HCT116 (cell line): ENCODE data around the gene LRRC8B. TPM values are rescaled to one million over a fixed set of nuclear protein-coding genes. Genes with fewer than 3 reads are reported as not detected.

Experiments
- ATAC-seq: fragments of 200-7000 bp; cut with Tn5 transposase; 2 replicates; pipeline ENCODE4 v1.9.1; 2020; ENCODE audit warnings: mild to moderate bottlenecking, moderate library complexity
- BruUV-seq: library from RNA; stranded (reverse); fragments of 400-500 nt; replicated peaks from 2 replicates; lab custom pipeline; 2021; lab: Mats Ljungman, UMichigan
- CTCF ChIA-PET: fragments of 300-600 bp; sonication (Branson Sonifier 250); formaldehyde crosslinking; loops from one replicate; lab custom pipeline; 2021; ENCODE audit warnings: antibody characterized with exemption; lab: Charles Lee
- POLR2A ChIA-PET: fragments of 300-600, 350-600 bp; sonication (Branson Sonifier 250); formaldehyde crosslinking; loops from one replicate; lab custom pipeline; 2021; ENCODE audit warnings: antibody characterized with exemption; lab: Charles Lee
- RAD21 ChIA-PET, 2 experiments: fragments of 300-600 bp; sonication (Branson Sonifier 250); formaldehyde crosslinking; loops; one replicate each; lab custom pipeline; 2023; ENCODE audit warnings: low total read pairs in 2 of 2; ENCODE audit not compliant: uncharacterized antibody in 2 of 2, unreplicated experiment in 2 of 2, low non-redundant PET in 1 of 2; lab: Charles Lee
- DNase-seq: peaks from one replicate; pipeline ENCODE4 v3.0.0-alpha.2; 2010; ENCODE audit warnings: low read depth, low spot score
- H2AFZ ChIP-seq: fragments of 200-600 bp; shearing (Covaris generic), sonication (generic); 2 replicates; pipeline ENCODE4 v1.6.1; 2017; ENCODE audit warnings: low read depth, mixed run types, mixed read lengths, antibody characterized with exemption, low read length; ENCODE audit not compliant: poor library complexity, severe bottlenecking
- H3K27ac ChIP-seq: 2 replicates; pipeline ENCODE4 v1.5.1; 2012; ENCODE audit warnings: low read depth, low read length
- H3K27me3 ChIP-seq: fragments of 200-600 bp; sonication (generic); 2 replicates; pipeline ENCODE4 v1.6.1; 2016; ENCODE audit warnings: mixed run types, low read length, mixed read lengths; ENCODE audit not compliant: insufficient read depth
- H3K36me3 ChIP-seq, 2 experiments: fragments of 200-500 bp in 1 of 2; fragments of 200-600 bp in 1 of 2; sonication (Bioruptor generic) in 1 of 2; sonication (generic) in 1 of 2; 2 replicates each; pipeline versions ENCODE4 v1.5.1 to v1.6.1; 2014 to 2016; ENCODE audit warnings: low read length in 2 of 2, inconsistent platforms in 1 of 2, mixed read lengths in 1 of 2, mixed run types in 1 of 2; ENCODE audit not compliant: insufficient read depth in 2 of 2, control insufficient read depth in 1 of 2
- H3K4me1 ChIP-seq, 2 experiments: fragments of 200-600 bp in 1 of 2; sonication (generic) in 1 of 2; 2 replicates each; pipeline versions ENCODE4 v1.5.1 to v1.6.1; 2012 to 2017; ENCODE audit warnings: low read length in 2 of 2, inconsistent platforms in 1 of 2, mild to moderate bottlenecking in 1 of 2, mixed read lengths in 1 of 2, mixed run types in 1 of 2, moderate library complexity in 1 of 2; ENCODE audit not compliant: insufficient read depth in 2 of 2, control insufficient read depth in 1 of 2
- H3K4me2 ChIP-seq: fragments of 200-600 bp; sonication (generic); 2 replicates; pipeline ENCODE4 v1.6.1; 2017; ENCODE audit warnings: mixed run types, low read length, mixed read lengths
- H3K4me3 ChIP-seq, 2 experiments: fragments of 200-600 bp in 1 of 2; sonication (generic) in 1 of 2; replicated peaks in 1 of 2; 2 replicates each; pipeline ENCODE4 v1.5.1; 2011 to 2016; ENCODE audit warnings: low read length in 2 of 2, control low read depth in 1 of 2, low read depth in 1 of 2, mild to moderate bottlenecking in 1 of 2, mixed read lengths in 1 of 2, mixed run types in 1 of 2
- H3K79me2 ChIP-seq: fragments of 200-600 bp; sonication (generic); 2 replicates; pipeline ENCODE4 v1.6.1; 2017; ENCODE audit warnings: mild to moderate bottlenecking, mixed run types, low read length, moderate library complexity, mixed read lengths; ENCODE audit not compliant: insufficient read depth
- H3K9ac ChIP-seq: fragments of 200-600 bp; sonication (generic); 2 replicates; pipeline ENCODE4 v1.6.1; 2016; ENCODE audit warnings: low read length, mixed read lengths
- H3K9me2 ChIP-seq: fragments of 200-600 bp; sonication (generic), shearing (Covaris generic); 2 replicates; pipeline ENCODE4 v1.6.1; 2017; ENCODE audit warnings: mixed run types, mild to moderate bottlenecking, moderate library complexity; ENCODE audit not compliant: insufficient read depth
- H3K9me3 ChIP-seq, 2 experiments: fragments of 200-500 bp in 1 of 2; fragments of 200-600 bp in 1 of 2; sonication (Bioruptor generic) in 1 of 2; sonication (generic) in 1 of 2; 2 replicates each; pipeline ENCODE4 v1.6.1; 2014 to 2017; ENCODE audit warnings: low read length in 2 of 2, mixed read lengths in 2 of 2, inconsistent platforms in 1 of 2, low read depth in 1 of 2, mild to moderate bottlenecking in 1 of 2, mixed run types in 1 of 2, moderate library complexity in 1 of 2; ENCODE audit not compliant: control insufficient read depth in 1 of 2, insufficient read depth in 1 of 2
- H4K20me1 ChIP-seq: fragments of 200-600 bp; sonication (generic), shearing (Covaris generic); 2 replicates; pipeline ENCODE4 v1.6.1; 2017; ENCODE audit warnings: mixed run types, mild to moderate bottlenecking, moderate library complexity; ENCODE audit not compliant: insufficient read depth
- CBX3 ChIP-seq: IDR thresholded peaks from 2 replicates; pipeline ENCODE4 v1.6.1; 2012; ENCODE audit warnings: low read depth
- CEBPB ChIP-seq: IDR thresholded peaks from 2 replicates; pipeline ENCODE4 v1.6.1; 2012; ENCODE audit warnings: low read depth
- CTCF ChIP-seq, 3 experiments: fragments of 200-600 bp in 1 of 3; sonication (generic) in 1 of 3; IDR thresholded peaks in 2 of 3; conservative IDR thresholded peaks in 1 of 3; 2 replicates each; pipeline ENCODE4 v1.5.1; 2012 to 2017; ENCODE audit warnings: low read depth in 2 of 3, low read length in 2 of 3, antibody characterized with exemption in 1 of 3, borderline replicate concordance in 1 of 3, control low read depth in 1 of 3, mild to moderate bottlenecking in 1 of 3, mixed read lengths in 1 of 3, mixed run types in 1 of 3, moderate library complexity in 1 of 3; ENCODE audit not compliant: insufficient read depth in 1 of 3
- EGR1 ChIP-seq: IDR thresholded peaks from 2 replicates; pipeline ENCODE4 v1.6.1; 2012; ENCODE audit warnings: low read depth
- ELF1 ChIP-seq: IDR thresholded peaks from 2 replicates; pipeline ENCODE4 v1.6.1; 2012; ENCODE audit warnings: low read depth, borderline replicate concordance
- EZH2 ChIP-seq: fragments of 200-600 bp; sonication (generic); IDR thresholded peaks from 2 replicates; pipeline ENCODE4 v1.6.1; 2017; ENCODE audit warnings: antibody characterized with exemption, mixed run types
- EZH2phosphoT487 ChIP-seq: fragments of 200-600 bp; IDR thresholded peaks from 2 replicates; pipeline ENCODE4 v1.6.1; 2018; ENCODE audit warnings: antibody characterized with exemption, borderline replicate concordance
- FOSL1 ChIP-seq: IDR thresholded peaks from 2 replicates; pipeline ENCODE4 v1.6.1; 2012; ENCODE audit warnings: low read depth
- JUND ChIP-seq: IDR thresholded peaks from 2 replicates; pipeline ENCODE4 v1.6.1; 2012
- MAX ChIP-seq: IDR thresholded peaks from 2 replicates; pipeline ENCODE4 v1.6.1; 2012
- POLR2A ChIP-seq: IDR thresholded peaks from 2 replicates; pipeline ENCODE4 v1.7.0; 2011; ENCODE audit warnings: borderline replicate concordance; ENCODE audit not compliant: insufficient read depth, insufficient read length; ENCODE audit errors: extremely low read depth
- POLR2AphosphoS5 ChIP-seq: IDR thresholded peaks from 2 replicates; pipeline ENCODE4 v1.6.1; 2011; ENCODE audit warnings: mild to moderate bottlenecking, low read depth, low read length, moderate library complexity
- RAD21 ChIP-seq: IDR thresholded peaks from 2 replicates; pipeline ENCODE4 v1.6.1; 2012; ENCODE audit warnings: low read depth, mild to moderate bottlenecking
- SIN3A ChIP-seq: IDR thresholded peaks from 2 replicates; pipeline ENCODE4 v1.6.1; 2012; ENCODE audit warnings: low read depth
- SP1 ChIP-seq: IDR thresholded peaks from 2 replicates; pipeline ENCODE4 v1.6.1; 2012; ENCODE audit warnings: low read depth
- SRF ChIP-seq: IDR thresholded peaks from 2 replicates; pipeline ENCODE4 v1.6.1; 2012; ENCODE audit warnings: low read depth
- TCF7L2 ChIP-seq: IDR thresholded peaks from 2 replicates; pipeline ENCODE4 v1.7.0; 2011; ENCODE audit warnings: borderline replicate concordance, inconsistent platforms; ENCODE audit not compliant: insufficient read depth, insufficient read length; ENCODE audit errors: extremely low read depth
- YY1 ChIP-seq: IDR thresholded peaks from 2 replicates; pipeline ENCODE4 v1.6.1; 2011; ENCODE audit warnings: low read length, low read depth, moderate library complexity, mild to moderate bottlenecking; ENCODE audit not compliant: insufficient replicate concordance; ENCODE audit errors: extremely low read depth
- ZFX ChIP-seq: fragments of 450-650 bp; IDR thresholded peaks from 2 replicates; pipeline ENCODE4 v1.6.1; 2017
- ZNF274 ChIP-seq: fragments of 200-500 bp; sonication (Bioruptor generic); IDR thresholded peaks from 2 replicates; pipeline ENCODE4 v1.6.1; 2014; ENCODE audit warnings: mild to moderate bottlenecking, low read depth, low read length, inconsistent platforms
- intact Hi-C: fragments of 100-400 bp; cut with micrococcal nuclease; formaldehyde crosslinking; loops from 2 replicates; pipeline ENCODE4 v1.10.0; 2022
- total RNA-seq: library from RNA; stranded (reverse); gene quantifications from one replicate; pipeline ENCODE4 v1.2.1, GENCODE V29; 2021; ENCODE audit not compliant: unreplicated experiment
- TF ChIP-seq, protein P1 (sequence below): IDR thresholded peaks from 2 replicates; pipeline ENCODE4 v1.6.1; 2012; ENCODE audit warnings: low read depth
- TF ChIP-seq, protein P2 (sequence below): IDR thresholded peaks from 2 replicates; pipeline ENCODE4 v1.6.1; 2012

Gene LRRC8B
- total RNA-seq, 1 experiment from 2014 or later: 17.9 TPM

- Histone ChIP-seq H3K27me3 (no peaks in the 10 kb centered on the region), H2AFZ (peak overlapping the region; percentile 24), H3K4me3 (no peak overlapping the region), H3K79me2 (no peaks in the 10 kb centered on the region), H3K4me1 (peaks cover 0 to 12% of the 10 kb centered on the region in 2 experiments; a peak in 2 of 4 replicates), H3K36me3 (no peaks in the 10 kb centered on the region), H3K9ac (no peak overlapping the region), H3K9me2 (no peaks in the 10 kb centered on the region), H4K20me1 (no peaks in the 10 kb centered on the region), H3K27ac (no peak overlapping the region), H3K9me3 (no peaks in the 10 kb centered on the region), H3K4me2 (peak overlapping the region; percentile 45)
- BruUV-seq: no TSS peak
- ATAC-seq (peak; percentile 86), DNase-seq (peak; percentile 41)
- ChIA-PET POLR2A (no interaction called here), RAD21 (no interaction called here), CTCF (no interaction called here)
- intact Hi-C loops: no loop called here
- TF ChIP-seq EGR1 (no peak), SRF (no peak), ELF1 (no peak), JUND (peak; percentile 64), FOSL1 (peak; percentile 77), CTCF (IDR thresholded peaks at IDR 0.05 in 2 of 3, conservative IDR thresholded peaks at IDR 0.05 in 1 of 3; ENCODE audit: borderline replicate concordance in 1 of 3, insufficient read depth in 1 of 3, low read depth in 2 of 3, low read length in 2 of 3) (no peak), POLR2A (no peak), RAD21 (peak; percentile 5; the same call in 1 of the 2 replicates), CEBPB (peak; percentile 38), EZH2phosphoT487 (no peak), EZH2 (no peak), CBX3 (peak; percentile 81), YY1 (no peak), SP1 (no peak), TCF7L2 (no peak), ZFX (no peak), MAX (peak; percentile 92), POLR2AphosphoS5 (no peak), SIN3A (peak; percentile 54; the same call in 1 of the 2 replicates), ZNF274 (no peak)
- TF ChIP-seq, protein P1, sequence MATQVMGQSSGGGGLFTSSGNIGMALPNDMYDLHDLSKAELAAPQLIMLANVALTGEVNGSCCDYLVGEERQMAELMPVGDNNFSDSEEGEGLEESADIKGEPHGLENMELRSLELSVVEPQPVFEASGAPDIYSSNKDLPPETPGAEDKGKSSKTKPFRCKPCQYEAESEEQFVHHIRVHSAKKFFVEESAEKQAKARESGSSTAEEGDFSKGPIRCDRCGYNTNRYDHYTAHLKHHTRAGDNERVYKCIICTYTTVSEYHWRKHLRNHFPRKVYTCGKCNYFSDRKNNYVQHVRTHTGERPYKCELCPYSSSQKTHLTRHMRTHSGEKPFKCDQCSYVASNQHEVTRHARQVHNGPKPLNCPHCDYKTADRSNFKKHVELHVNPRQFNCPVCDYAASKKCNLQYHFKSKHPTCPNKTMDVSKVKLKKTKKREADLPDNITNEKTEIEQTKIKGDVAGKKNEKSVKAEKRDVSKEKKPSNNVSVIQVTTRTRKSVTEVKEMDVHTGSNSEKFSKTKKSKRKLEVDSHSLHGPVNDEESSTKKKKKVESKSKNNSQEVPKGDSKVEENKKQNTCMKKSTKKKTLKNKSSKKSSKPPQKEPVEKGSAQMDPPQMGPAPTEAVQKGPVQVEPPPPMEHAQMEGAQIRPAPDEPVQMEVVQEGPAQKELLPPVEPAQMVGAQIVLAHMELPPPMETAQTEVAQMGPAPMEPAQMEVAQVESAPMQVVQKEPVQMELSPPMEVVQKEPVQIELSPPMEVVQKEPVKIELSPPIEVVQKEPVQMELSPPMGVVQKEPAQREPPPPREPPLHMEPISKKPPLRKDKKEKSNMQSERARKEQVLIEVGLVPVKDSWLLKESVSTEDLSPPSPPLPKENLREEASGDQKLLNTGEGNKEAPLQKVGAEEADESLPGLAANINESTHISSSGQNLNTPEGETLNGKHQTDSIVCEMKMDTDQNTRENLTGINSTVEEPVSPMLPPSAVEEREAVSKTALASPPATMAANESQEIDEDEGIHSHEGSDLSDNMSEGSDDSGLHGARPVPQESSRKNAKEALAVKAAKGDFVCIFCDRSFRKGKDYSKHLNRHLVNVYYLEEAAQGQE: no peak
- TF ChIP-seq, protein P2, sequence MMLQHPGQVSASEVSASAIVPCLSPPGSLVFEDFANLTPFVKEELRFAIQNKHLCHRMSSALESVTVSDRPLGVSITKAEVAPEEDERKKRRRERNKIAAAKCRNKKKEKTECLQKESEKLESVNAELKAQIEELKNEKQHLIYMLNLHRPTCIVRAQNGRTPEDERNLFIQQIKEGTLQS: no peak
Measured at GRCh38 chr1:89516055-89516454, 8.6 kb upstream of the LRRC8B start.
